K562 (cell line): Measurements from ENCODE around the gene ATP2B1. TPM values are rescaled to one million over a fixed set of nuclear protein-coding genes. Genes with fewer than 3 reads are reported as not detected.
A peak's percentile ranks its signal among the peaks of the same experiment; 100 is the strongest.

Source experiments
- ATAC-seq: fragments of 200-7000 bp; cut with Tn5 transposase; 3 replicates; pipeline ENCODE4 v1.9.1; 2020; ENCODE audit warnings: moderate library complexity
- BruUV-seq: library from RNA; stranded (reverse); fragments of 400-500 nt; replicated peaks from 2 replicates; lab custom pipeline; 2021; lab: Mats Ljungman, UMichigan
- CTCF ChIA-PET: fragments of 300-600 bp; formaldehyde crosslinking; extraction: SDS; loops from one replicate; lab custom pipeline; 2021; ENCODE audit warnings: low intra/inter-chr PET ratio; lab: Yijun Ruan, JAX
- POLR2A ChIA-PET: fragments of 300-600, 350-650 bp; sonication (Branson Sonifier 250); formaldehyde crosslinking; extraction: SDS; loops from one replicate; lab custom pipeline; 2021; ENCODE audit warnings: antibody characterized with exemption, inconsistent platforms; lab: Yijun Ruan, JAX
- DNase-seq, 4 experiments: peaks; one replicate each; pipeline versions ENCODE4 v3.0.0 to v3.0.0-alpha.2; 2011 to 2018; ENCODE audit warnings: low spot score in 3 of 4, mixed read lengths in 3 of 4; ENCODE audit errors: extremely low read depth in 1 of 4
- FAIRE-seq: peaks from 2 replicates; lab custom pipeline; 2011; peaks lifted over from hg19 to GRCh38; lab: Jason Lieb, UNC
- H2AFZ ChIP-seq: 2 replicates; pipeline ENCODE4 v1.6.0; 2011; ENCODE audit warnings: low read depth, low read length, control low read depth, inconsistent platforms
- H3K27ac ChIP-seq: fragments of 200-600 bp; 3 replicates; pipeline ENCODE4 v1.8.0; 2011; ENCODE audit warnings: low read depth, mild to moderate bottlenecking, control low read depth, inconsistent platforms, low read length, moderate library complexity, mixed read lengths; ENCODE audit errors: extremely low read depth
- H3K27me3 ChIP-seq, 2 experiments: fragments of 300-600 bp in 1 of 2; 2 replicates in 1 of 2; 3 replicates in 1 of 2; pipeline versions ENCODE4 v1.6.0 to v1.8.0; 2011; ENCODE audit warnings: inconsistent platforms in 2 of 2, low read length in 2 of 2, mild to moderate bottlenecking in 1 of 2, mixed read lengths in 1 of 2, moderate library complexity in 1 of 2; ENCODE audit not compliant: control insufficient read depth in 2 of 2, insufficient read depth in 2 of 2
- H3K36me3 ChIP-seq: fragments of 300-600 bp; 3 replicates; pipeline ENCODE4 v1.8.0; 2011; ENCODE audit warnings: mild to moderate bottlenecking, low read length, inconsistent platforms; ENCODE audit not compliant: control insufficient read depth, insufficient read depth
- H3K4me1 ChIP-seq, 2 experiments: fragments of 200-600 bp in 1 of 2; replicated peaks in 1 of 2; 2 replicates in 1 of 2; 3 replicates in 1 of 2; pipeline versions ENCODE4 v1.5.1 to v1.8.0; 2011; ENCODE audit warnings: inconsistent platforms in 2 of 2, low read length in 2 of 2, mild to moderate bottlenecking in 1 of 2, mixed read lengths in 1 of 2, moderate library complexity in 1 of 2; ENCODE audit not compliant: control insufficient read depth in 2 of 2, insufficient read depth in 2 of 2
- H3K4me2 ChIP-seq: 2 replicates; pipeline ENCODE4 v1.6.1; 2011; ENCODE audit warnings: low read length, control low read depth, inconsistent platforms, mixed read lengths; ENCODE audit not compliant: insufficient read depth
- H3K4me3 ChIP-seq: fragments of 200-600 bp; sonication (generic), shearing (Covaris generic); 2 replicates; pipeline ENCODE4 v1.5.1; 2016; ENCODE audit warnings: control low read depth, inconsistent platforms
- H3K79me2 ChIP-seq: fragments of 200-600 bp; 3 replicates; pipeline ENCODE4 v1.8.0; 2011; ENCODE audit warnings: low read length, inconsistent platforms; ENCODE audit not compliant: control insufficient read depth, insufficient read depth
- H3K9ac ChIP-seq, 2 experiments: 2 replicates each; pipeline versions ENCODE4 v1.6.0 to v1.6.1; 2011; ENCODE audit warnings: low read depth in 2 of 2, low read length in 2 of 2, control low read depth in 1 of 2, inconsistent platforms in 1 of 2, mild to moderate bottlenecking in 1 of 2, mixed read lengths in 1 of 2; ENCODE audit not compliant: insufficient read depth in 1 of 2
- H3K9me1 ChIP-seq: one replicate; pipeline ENCODE4 v1.6.0; 2011; ENCODE audit warnings: inconsistent platforms, mild to moderate bottlenecking, low read length, moderate library complexity; ENCODE audit not compliant: control insufficient read depth, insufficient read depth
- H3K9me3 ChIP-seq: replicated peaks from 2 replicates; pipeline ENCODE4 v1.5.1; 2011; ENCODE audit warnings: low read depth, low read length, inconsistent platforms; ENCODE audit not compliant: control insufficient read depth, insufficient read depth
- H4K20me1 ChIP-seq: replicated peaks from 2 replicates; pipeline ENCODE4 v1.6.1; 2011; ENCODE audit warnings: low read length, inconsistent platforms, mixed read lengths; ENCODE audit not compliant: control insufficient read depth, insufficient read depth
- CBX3 ChIP-seq, 2 experiments: IDR thresholded peaks; 1 replicate in 1 of 2; 2 replicates in 1 of 2; pipeline ENCODE4 v1.6.1; 2012; ENCODE audit warnings: inconsistent platforms in 2 of 2, low read length in 2 of 2, borderline replicate concordance in 1 of 2, control low read depth in 1 of 2
- CHAMP1 ChIP-seq: fragments of 450-650 bp; IDR thresholded peaks from 2 replicates; pipeline ENCODE4 v1.6.1; 2016; ENCODE audit warnings: mild to moderate bottlenecking
- CUX1 ChIP-seq: fragments of 200-800 bp; sonication (Bioruptor generic); IDR thresholded peaks from 2 replicates; pipeline ENCODE4 v1.6.1; 2016; ENCODE audit warnings: missing genetic modification characterization, missing compliant biosample characterization
- HMG20B ChIP-seq: fragments of 250-450 bp; sonication (Bioruptor Pico); IDR thresholded peaks from 2 replicates; pipeline ENCODE4 v1.5.0; 2021; ENCODE audit warnings: mild to moderate bottlenecking
- JUND ChIP-seq, 2 experiments: IDR thresholded peaks; 2 replicates in 1 of 2; 3 replicates in 1 of 2; pipeline ENCODE4 v1.6.1; 2011; ENCODE audit warnings: borderline replicate concordance in 2 of 2, low read depth in 2 of 2, low read length in 2 of 2, improper control_type of control experiment in 1 of 2, missing biosample characterization in 1 of 2, missing genetic modification characterization in 1 of 2, missing genetic modification reagents in 1 of 2
- SNRNP70 ChIP-seq: fragments of 200-400 bp; formaldehyde crosslinking; optimal IDR thresholded peaks from 2 replicates; pipeline ENCODE3; 2017; ENCODE audit warnings: low read depth, low read length
- STAG1 ChIP-seq: sonication (generic); formaldehyde crosslinking; IDR thresholded peaks from 2 replicates; pipeline ENCODE4 v1.5.0; 2020; ENCODE audit warnings: missing genetic modification reagents, borderline replicate concordance
- TRIM24 ChIP-seq, 2 experiments: fragments of 450-650 bp; IDR thresholded peaks; 2 replicates each; pipeline ENCODE4 v1.6.1; 2016
- ZC3H8 ChIP-seq: fragments of 450-650 bp; IDR thresholded peaks from 2 replicates; pipeline ENCODE4 v1.6.1; 2017
- ZEB2 ChIP-seq: fragments of 450-650 bp; IDR thresholded peaks from 2 replicates; pipeline ENCODE4 v1.6.1; 2016
- ZNF280A ChIP-seq: fragments of 450-650 bp; IDR thresholded peaks from 2 replicates; pipeline ENCODE4 v1.6.1; 2018; ENCODE audit warnings: mild to moderate bottlenecking, low read depth; ENCODE audit not compliant: partially characterized antibody
- ZNF316 ChIP-seq: fragments of 450-650 bp; IDR thresholded peaks from 2 replicates; pipeline ENCODE4 v1.6.1; 2016
- ZNF668 ChIP-seq: fragments of 250-450 bp; sonication (Bioruptor Pico); IDR thresholded peaks from 2 replicates; pipeline ENCODE4 v1.8.0; 2022; ENCODE audit warnings: mild to moderate bottlenecking, inconsistent platforms
- ZNF766 ChIP-seq: fragments of 200-800 bp; sonication (Bioruptor generic); conservative IDR thresholded peaks from 2 replicates; pipeline ENCODE4 v1.6.1; 2016; ENCODE audit warnings: missing genetic modification characterization, missing compliant biosample characterization
- WGBS: fragments of 100-300 bp; shearing (Covaris generic); methylation state at CpG from one replicate; pipeline ENCODE4 v1.1.6; 2016; ENCODE audit warnings: low coverage, mixed read lengths; ENCODE audit not compliant: insufficient coverage; ENCODE audit errors: missing lambda C conversion rate; 5-methylcytosine and 5-hydroxymethylcytosine counted together
- in situ Hi-C: fragments of 300-500 bp; cut with MboI; formaldehyde crosslinking; loops from 4 replicates; pipeline ENCODE4 v1.15.0; 2018; ENCODE audit warnings: inconsistent platforms, mixed read lengths
- intact Hi-C: fragments of 100-400 bp; cut with micrococcal nuclease; formaldehyde crosslinking; loops from 2 replicates; pipeline ENCODE4 v1.14.2; 2022
- polyA plus RNA-seq, 8 experiments: library from polyadenylated mRNA; depleted of rRNA in 4 of 8; stranded (reverse) in 5 of 8; unstranded in 3 of 8; fragments of >200 nt; fragmentation: Nextera tagmentation in 2 of 8; fragmentation: Illumina TruSeq in 1 of 8; extraction: Ambion mirVana in 2 of 8; extraction: Trizol in 1 of 8; gene quantifications; 2 replicates each; pipeline versions ENCODE4 v1.2.1 to v1.2.3, GENCODE V29; 2011 to 2014; ENCODE audit warnings: inconsistent platforms in 1 of 8, missing spikeins in 1 of 8
- total RNA-seq, 7 experiments: library from RNA; depleted of rRNA in 6 of 7; stranded (reverse); fragments of >200 nt in 6 of 7; fragmentation: Illumina TruSeq in 2 of 7; extraction: Trizol in 2 of 7; gene quantifications; 2 replicates each; pipeline versions ENCODE4 v1.2.1 to v1.2.3, GENCODE V29; 2011 to 2021; ENCODE audit warnings: low replicate concordance in 1 of 7

The ATP2B1 gene
- total and polyA plus RNA-seq, 9 of the 15 experiments (the other 6 are each of a cell fraction or from before 2014, with no cell fraction given) = 8.6 to 39.0 (median 27.8) TPM

GRCh38 chr12:89649820-89650219 lies 58.8 kb downstream of the ATP2B1 start:
- no peaks in the 10 kb centered on the region for H3K27me3 ChIP-seq
- DNase-seq (no peak), ATAC-seq (no peak), FAIRE-seq (no peak)
- ChIA-PET POLR2A (no interaction called here), CTCF (no interaction called here)
- no peak overlapping the region for H3K27ac ChIP-seq
- H3K9ac ChIP-seq = no peak overlapping the region
- 0 out of 2 replicates have a peak, but pooled peaks cover 1% of the 10 kb centered on the region for H3K9me3 ChIP-seq
- intact Hi-C loops (no loop called here), in situ Hi-C loops (no loop called here)
- peaks cover 3 to 20% of the 10 kb centered on the region in 2 experiments; a peak in 3 of 5 replicates for H3K4me1 ChIP-seq
- no TSS peak for BruUV-seq
- H3K4me2 ChIP-seq = no peak overlapping the region
- H3K79me2 ChIP-seq = peaks cover 41% of the 10 kb centered on the region
- no peaks in the 10 kb centered on the region for H3K9me1 ChIP-seq
- H4K20me1 ChIP-seq = no peaks in the 10 kb centered on the region
- H3K4me3 ChIP-seq = no peak overlapping the region
- H3K36me3 ChIP-seq = peaks cover 22% of the 10 kb centered on the region
- 97% methylated on average over 3 of the region's 3 CpGs for WGBS
- H2AFZ ChIP-seq = no peak overlapping the region
- TF ChIP-seq CBX3 (IDR thresholded peaks at IDR 0.05; ENCODE audit: borderline replicate concordance in 1 of 2, low read length in 2 of 2) (peak in 1 of 2 experiments; percentile 84; a peak in 1 of 3 replicates), TRIM24 (IDR thresholded peaks at IDR 0.05) (0 out of 4 replicates have a peak, but pooled peaks of 1 of the 2 experiments have one; percentile 50), STAG1 (CRISPR knock-in tag) (no peak), CUX1 (CRISPR knock-in tag) (no peak), CHAMP1 (no peak), ZNF316 (peak; percentile 62), ZC3H8 (no peak), ZNF280A (peak; percentile 76), ZNF668 (CRISPR knock-in tag) (no peak), ZNF766 (0 out of 2 replicates have a peak, but pooled peaks have one; percentile 22), HMG20B (CRISPR knock-in tag) (no peak), JUND (IDR thresholded peaks at IDR 0.05; ENCODE audit: borderline replicate concordance, low read depth, low read length) (no peak), JUND (tag; IDR thresholded peaks at IDR 0.05; ENCODE audit: borderline replicate concordance, low read depth, low read length) (no peak), SNRNP70 (no peak), ZEB2 (no peak)
